ENCODE measurements around the gene OBP2B. TPM values are rescaled to one million over a fixed set of nuclear protein-coding genes. Genes with fewer than 3 reads are reported as not detected.
"Not testable (repeated sequence)": the region's sequence is repeated elsewhere in the genome, so short reads cannot be mapped to it uniquely, and the experiment has no call there.

Gene OBP2B
- total RNA-seq, 6 donors from 2014 or later: not detected

- TF ChIP-seq EP300 (IDR thresholded peaks at IDR 0.05) (no peak), CTCF (IDR thresholded peaks at IDR 0.05) (no peak), POLR2A (IDR thresholded peaks at IDR 0.05) (no peak), POLR2AphosphoS5 (IDR thresholded peaks at IDR 0.05) (no peak)
- H3K4me3 ChIP-seq: no peak overlapping the region
- ATAC-seq (ENCODE audit: low FRiP score in 2 of 2): peak in 1 of 2 donors; percentile 59
- 79 to 83% methylated on average over 8 to 28 of the region's 29 CpGs for WGBS, 2 donors
- no peaks in the 10 kb centered on the region for H3K27me3 ChIP-seq
- no peaks in the 10 kb centered on the region for H3K9me3 ChIP-seq
- no peaks in the 10 kb centered on the region for H3K4me1 ChIP-seq
- no peak for DNase-seq
- H3K27ac ChIP-seq: no peak overlapping the region
- H3K36me3 ChIP-seq: no peaks in the 10 kb centered on the region
Measured at GRCh38 chr9:133171161-133171961, 37.7 kb downstream of the OBP2B start.

- Histone ChIP-seq H3K4me3 (no peak overlapping the region), H3K4me1 (no peaks in the 10 kb centered on the region), H3K27me3 (no peaks in the 10 kb centered on the region), H3K36me3 (no peaks in the 10 kb centered on the region), H3K27ac (no peak overlapping the region), H3K9me3 (no peaks in the 10 kb centered on the region)
- no peak for ATAC-seq (ENCODE audit: low FRiP score in 2 of 2)
- no peak for DNase-seq
- TF ChIP-seq POLR2AphosphoS5 (IDR thresholded peaks at IDR 0.05) (no peak), POLR2A (IDR thresholded peaks at IDR 0.05) (no peak), EP300 (IDR thresholded peaks at IDR 0.05) (no peak), CTCF (IDR thresholded peaks at IDR 0.05) (no peak)
- 90 to 94% methylated on average over 11 of the region's 11 CpGs for WGBS, 2 donors
Measured at GRCh38 chr9:133170716-133171115, 38.3 kb downstream of the OBP2B start.

GRCh38 chr9:133169687-133170086, 39.4 kb downstream of the OBP2B start:
- DNase-seq; ATAC-seq (ENCODE audit: low FRiP score in 2 of 2); H3K36me3 ChIP-seq; H3K4me1 ChIP-seq; H3K9me3 ChIP-seq; H3K4me3 ChIP-seq; H3K27me3 ChIP-seq; H3K27ac ChIP-seq: not testable (repeated sequence)
- WGBS, 2 donors: 89 to 91% methylated on average over 12 of the region's 12 CpGs

- H3K36me3 ChIP-seq: no peaks in the 10 kb centered on the region
- H3K9me3 ChIP-seq: no peaks in the 10 kb centered on the region
- WGBS, 2 donors: 92 to 95% methylated on average over 13 of the region's 13 CpGs
- DNase-seq: no peak
- H3K27ac ChIP-seq: no peak overlapping the region
- H3K4me3 ChIP-seq: no peak overlapping the region
- TF ChIP-seq CTCF (IDR thresholded peaks at IDR 0.05) (no peak), EP300 (IDR thresholded peaks at IDR 0.05) (no peak), POLR2A (IDR thresholded peaks at IDR 0.05) (no peak), POLR2AphosphoS5 (IDR thresholded peaks at IDR 0.05) (no peak)
- no peak for ATAC-seq (ENCODE audit: low FRiP score in 2 of 2)
- peaks cover 3% of the 10 kb centered on the region in 4 donors for H3K4me1 ChIP-seq
- no peaks in the 10 kb centered on the region for H3K27me3 ChIP-seq
Measured at GRCh38 chr9:133169102-133169501, 39.9 kb downstream of the OBP2B start.

- Histone ChIP-seq H3K27ac (no peak overlapping the region), H3K27me3 (no peaks in the 10 kb centered on the region), H3K9me3 (no peaks in the 10 kb centered on the region), H3K4me3 (no peak overlapping the region), H3K36me3 (no peaks in the 10 kb centered on the region), H3K4me1 (peaks cover 8 to 10% (median 10%) of the 10 kb centered on the region in 4 donors)
- DNase-seq (no peak), ATAC-seq (ENCODE audit: low FRiP score in 2 of 2) (no peak)
- TF ChIP-seq CTCF (IDR thresholded peaks at IDR 0.05) (no peak), POLR2A (IDR thresholded peaks at IDR 0.05) (no peak)
- 49 to 71% methylated on average over 6 of the region's 6 CpGs for WGBS, 2 donors
Measured at GRCh38 chr9:133168432-133168831, 40.6 kb downstream of the OBP2B start.
